IMR-90 (cell line): Measurements from ENCODE around the gene CDIP1. TPM values are rescaled to one million over a fixed set of nuclear protein-coding genes. Genes with fewer than 3 reads are reported as not detected.

Experiments
- ATAC-seq: fragments of 200-7000 bp; cut with Tn5 transposase; 2 replicates; pipeline ENCODE4 v1.9.1; 2020; ENCODE audit warnings: low read depth, mild to moderate bottlenecking, moderate library complexity
- BruUV-seq: library from RNA; stranded (reverse); fragments of 400-500 nt; replicated peaks from 2 replicates; lab custom pipeline; 2021; lab: Mats Ljungman, UMichigan
- CTCF ChIA-PET: fragments of 300-600 bp; formaldehyde crosslinking; extraction: SDS; loops from one replicate; lab custom pipeline; 2021; ENCODE audit warnings: antibody characterized with exemption; lab: Yijun Ruan, JAX
- POLR2A ChIA-PET: fragments of 300-600 bp; sonication (Branson Sonifier 250); formaldehyde crosslinking; loops from one replicate; lab custom pipeline; 2022; ENCODE audit warnings: antibody characterized with exemption; ENCODE audit not compliant: unreplicated experiment; lab: Charles Lee
- DNase-seq: peaks from one replicate; pipeline ENCODE4 v3.0.0; 2013
- H2AFZ ChIP-seq: replicated peaks from 2 replicates; pipeline ENCODE3; 2013; ENCODE audit warnings: low read length, mild to moderate bottlenecking; ENCODE audit not compliant: poor library complexity
- H2AK5ac ChIP-seq: 2 replicates; pipeline ENCODE4 v1.6.1; 2013; ENCODE audit warnings: low read depth, low read length, inconsistent platforms
- H2AK9ac ChIP-seq: replicated peaks from 2 replicates; pipeline ENCODE3; 2013; ENCODE audit warnings: mild to moderate bottlenecking, low read depth, low read length, moderate library complexity; ENCODE audit not compliant: poor library complexity
- H2BK120ac ChIP-seq: 2 replicates; pipeline ENCODE4 v1.6.1; 2013; ENCODE audit warnings: low read depth, low read length, inconsistent platforms
- H2BK15ac ChIP-seq: 3 replicates; pipeline ENCODE4 v1.6.1; 2013; ENCODE audit warnings: low read depth, low read length, inconsistent platforms
- H2BK20ac ChIP-seq: 2 replicates; pipeline ENCODE4 v1.6.1; 2013; ENCODE audit warnings: low read depth, mild to moderate bottlenecking, inconsistent platforms, low read length, moderate library complexity
- H2BK5ac ChIP-seq: 2 replicates; pipeline ENCODE4 v1.6.1; 2013; ENCODE audit warnings: mild to moderate bottlenecking, low read depth, low read length, inconsistent platforms; ENCODE audit not compliant: poor library complexity, severe bottlenecking
- H3K14ac ChIP-seq: replicated peaks from 2 replicates; pipeline ENCODE4 v1.6.1; 2013; ENCODE audit warnings: low read depth, low read length, inconsistent platforms
- H3K18ac ChIP-seq: 2 replicates; pipeline ENCODE4 v1.6.1; 2013; ENCODE audit warnings: low read depth, low read length, control low read depth
- H3K23ac ChIP-seq: 2 replicates; pipeline ENCODE4 v1.6.1; 2013; ENCODE audit warnings: low read depth, low read length, inconsistent platforms
- H3K27ac ChIP-seq: 2 replicates; pipeline ENCODE4 v1.5.1; 2013; ENCODE audit warnings: mild to moderate bottlenecking, control low read depth, low read length; ENCODE audit not compliant: insufficient read depth
- H3K27me3 ChIP-seq: 2 replicates; pipeline ENCODE4 v1.6.1; 2013; ENCODE audit warnings: low read length; ENCODE audit not compliant: control insufficient read depth, insufficient read depth
- H3K36me3 ChIP-seq: 2 replicates; pipeline ENCODE4 v1.6.1; 2013; ENCODE audit warnings: low read length, mixed read lengths; ENCODE audit not compliant: control insufficient read depth, insufficient read depth
- H3K4ac ChIP-seq: 2 replicates; pipeline ENCODE4 v1.6.1; 2013; ENCODE audit warnings: low read depth, low read length, inconsistent platforms
- H3K4me1 ChIP-seq: 2 replicates; pipeline ENCODE4 v1.6.1; 2013; ENCODE audit warnings: low read length, mixed read lengths; ENCODE audit not compliant: control insufficient read depth, insufficient read depth
- H3K4me2 ChIP-seq: 2 replicates; pipeline ENCODE4 v1.6.1; 2013; ENCODE audit warnings: low read depth, mild to moderate bottlenecking, control low read depth, low read length, moderate library complexity
- H3K4me3 ChIP-seq: 2 replicates; pipeline ENCODE4 v1.5.1; 2013; ENCODE audit warnings: low read depth, mild to moderate bottlenecking, control low read depth, low read length, moderate library complexity; ENCODE audit not compliant: insufficient read depth
- H3K56ac ChIP-seq: 2 replicates; pipeline ENCODE4 v1.6.1; 2013; ENCODE audit warnings: low read length, inconsistent platforms; ENCODE audit not compliant: insufficient read depth; ENCODE audit errors: extremely low read depth
- H3K79me1 ChIP-seq, 2 experiments: 2 replicates each; pipeline ENCODE4 v1.6.1; 2013; ENCODE audit warnings: low read length in 2 of 2, inconsistent platforms in 1 of 2, low read depth in 1 of 2
- H3K9ac ChIP-seq: 2 replicates; pipeline ENCODE4 v1.6.1; 2013; ENCODE audit warnings: low read depth, low read length, control low read depth
- H3K9me1 ChIP-seq: 2 replicates; pipeline ENCODE4 v1.6.1; 2013; ENCODE audit warnings: low read length, inconsistent platforms; ENCODE audit not compliant: insufficient read depth
- H3K9me3 ChIP-seq: 2 replicates; pipeline ENCODE4 v1.6.1; 2013; ENCODE audit warnings: low read length; ENCODE audit not compliant: control insufficient read depth, insufficient read depth
- H4K20me1 ChIP-seq: 2 replicates; pipeline ENCODE4 v1.6.1; 2013; ENCODE audit warnings: low read length, inconsistent platforms; ENCODE audit not compliant: insufficient read depth
- H4K5ac ChIP-seq: 2 replicates; pipeline ENCODE4 v1.6.1; 2013; ENCODE audit warnings: mild to moderate bottlenecking, low read depth, low read length, control low read depth
- H4K8ac ChIP-seq, 2 experiments: 2 replicates each; pipeline ENCODE4 v1.6.1; 2013; ENCODE audit warnings: low read depth in 2 of 2, low read length in 2 of 2, control low read depth in 1 of 2, inconsistent platforms in 1 of 2
- H4K91ac ChIP-seq: 2 replicates; pipeline ENCODE4 v1.6.1; 2013; ENCODE audit warnings: low read depth, low read length, inconsistent platforms; ENCODE audit not compliant: insufficient read depth
- RCOR1 ChIP-seq: IDR thresholded peaks from 2 replicates; pipeline ENCODE4 v1.6.1; 2012; ENCODE audit warnings: mild to moderate bottlenecking, low read length, improper control_type of control experiment; ENCODE audit not compliant: insufficient replicate concordance
- WGBS, 2 experiments: methylation state at CpG; one replicate each; pipeline versions ENCODE4 v1.1.5 to v1.1.7; 2013; ENCODE audit warnings: missing lambda C conversion rate in 2 of 2; ENCODE audit not compliant: insufficient read length in 1 of 2; ENCODE audit errors: extremely low coverage in 2 of 2; 5-methylcytosine and 5-hydroxymethylcytosine counted together
- dilution Hi-C: fragments of 300-500 bp; cut with HindIII; formaldehyde crosslinking; loops from one replicate; pipeline ENCODE4 v1.14.3; 2018; ENCODE audit warnings: low sequenced_read_pairs; ENCODE audit not compliant: unreplicated experiment
- in situ Hi-C: fragments of 300-500 bp; cut with MboI; formaldehyde crosslinking; loops from 3 replicates; pipeline ENCODE4 v1.14.3; 2019; ENCODE audit warnings: low sequenced_read_pairs, inconsistent platforms, mixed read lengths
- intact Hi-C: fragments of 100-400 bp; cut with micrococcal nuclease; formaldehyde crosslinking; loops from 2 replicates; pipeline ENCODE4 v1.10.0; 2022
- polyA plus RNA-seq, 3 experiments: library from polyadenylated mRNA; depleted of rRNA; stranded (reverse); fragments of >200 nt; gene quantifications; 2 replicates each; pipeline ENCODE4 v1.2.3, GENCODE V29; 2012; ENCODE audit warnings: low replicate concordance in 1 of 3
- total RNA-seq: library from RNA; depleted of rRNA; stranded (reverse); fragments of >200 nt; gene quantifications from 2 replicates; pipeline ENCODE4 v1.2.3, GENCODE V29; 2012

Gene CDIP1
- total and polyA plus RNA-seq, 2 of the 4 experiments (the other 2 are of a cell fraction) = 4.8 to 14.6 TPM

GRCh38 chr16:4467916-4468315, 70.7 kb downstream of the CDIP1 start:
- H4K5ac ChIP-seq = no peak overlapping the region
- no peak overlapping the region for H3K23ac ChIP-seq
- H3K18ac ChIP-seq = no peak overlapping the region
- H3K14ac ChIP-seq = no peak overlapping the region
- no peaks in the 10 kb centered on the region for H3K27me3 ChIP-seq
- H3K4me3 ChIP-seq = no peak overlapping the region
- no TSS peak for BruUV-seq
- ChIA-PET POLR2A (no interaction called here), CTCF (interaction anchor here (0.7 kb wide), 1 partner anchor 53 kb away, joined by 3 read pairs; no protein-coding TSS in a partner anchor)
- in situ Hi-C loops (no loop called here), dilution Hi-C loops (no loop called here), intact Hi-C loops (no loop called here)
- H2BK120ac ChIP-seq = no peak overlapping the region
- no peak overlapping the region for H2BK15ac ChIP-seq
- peaks cover 10% of the 10 kb centered on the region for H3K4me1 ChIP-seq
- no peak overlapping the region for H2AK9ac ChIP-seq
- H3K79me1 ChIP-seq = peaks cover 3 to 22% of the 10 kb centered on the region in 2 experiments; a peak in 3 of 4 replicates
- H4K91ac ChIP-seq = no peak overlapping the region
- no peak overlapping the region for H3K4me2 ChIP-seq
- H3K9me1 ChIP-seq = peaks cover 9% of the 10 kb centered on the region
- no peak overlapping the region for H3K27ac ChIP-seq
- no peak overlapping the region for H3K4ac ChIP-seq
- 94% methylated on average over 7 of the region's 16 CpGs; no CpG with 5 or more reads in 1 of the 2 experiments for WGBS, 2 experiments
- H3K9me3 ChIP-seq = no peaks in the 10 kb centered on the region
- no peak overlapping the region for H3K9ac ChIP-seq
- H2AFZ ChIP-seq = no peak overlapping the region
- no peak for DNase-seq
- no peak overlapping the region for H4K8ac ChIP-seq
- no peak for TF ChIP-seq RCOR1
- peaks cover 6% of the 10 kb centered on the region; the same call in 1 of the 2 replicates for H4K20me1 ChIP-seq
- no peak overlapping the region for H2AK5ac ChIP-seq
- no peak for ATAC-seq
- H2BK5ac ChIP-seq = no peak overlapping the region
- H3K56ac ChIP-seq = no peak overlapping the region
- no peak overlapping the region for H2BK20ac ChIP-seq
- H3K36me3 ChIP-seq = peaks cover 34% of the 10 kb centered on the region
